H9 (cell line): ENCODE data around the gene LMO1. TPM values are rescaled to one million over a fixed set of nuclear protein-coding genes. Genes with fewer than 3 reads are reported as not detected.

ENCODE experiments used
- DNase-seq: peaks from one replicate; pipeline ENCODE4 v3.0.0-alpha.2; 2017
- H2AFZ ChIP-seq: one replicate; pipeline ENCODE4 v1.6.1; 2013; ENCODE audit warnings: mild to moderate bottlenecking, low read length, control low read depth, moderate library complexity
- H2AK5ac ChIP-seq: 2 replicates; pipeline ENCODE4 v1.6.1; 2013; ENCODE audit warnings: low read length, control low read depth, mixed read lengths; ENCODE audit not compliant: insufficient read length
- H2BK120ac ChIP-seq: one replicate; pipeline ENCODE4 v1.6.1; 2013; ENCODE audit warnings: low read depth, mild to moderate bottlenecking, low read length, control low read depth, inconsistent platforms; ENCODE audit not compliant: poor library complexity, severe bottlenecking
- H2BK12ac ChIP-seq: 2 replicates; pipeline ENCODE4 v1.6.1; 2013; ENCODE audit warnings: low read length, control low read depth, mixed read lengths, low read depth; ENCODE audit not compliant: insufficient read length
- H2BK15ac ChIP-seq: 2 replicates; pipeline ENCODE4 v1.6.1; 2013; ENCODE audit warnings: low read depth, low read length, control low read depth
- H2BK20ac ChIP-seq: one replicate; pipeline ENCODE4 v1.6.1; 2013; ENCODE audit warnings: low read depth, mild to moderate bottlenecking, low read length, control low read depth, inconsistent platforms; ENCODE audit not compliant: poor library complexity, severe bottlenecking
- H2BK5ac ChIP-seq: 2 replicates; pipeline ENCODE4 v1.6.1; 2013; ENCODE audit warnings: low read length, control low read depth, mixed read lengths; ENCODE audit not compliant: insufficient read length
- H3K14ac ChIP-seq: 2 replicates; pipeline ENCODE4 v1.6.1; 2013; ENCODE audit warnings: low read length, control low read depth; ENCODE audit not compliant: insufficient read depth
- H3K18ac ChIP-seq: 2 replicates; pipeline ENCODE4 v1.6.1; 2013; ENCODE audit warnings: low read depth, mild to moderate bottlenecking, mixed read lengths, low read length, control low read depth; ENCODE audit not compliant: insufficient read length
- H3K23ac ChIP-seq: 2 replicates; pipeline ENCODE4 v1.6.1; 2013; ENCODE audit warnings: low read length, control low read depth, mixed read lengths, low read depth; ENCODE audit not compliant: insufficient read length
- H3K23me2 ChIP-seq: 2 replicates; pipeline ENCODE4 v1.6.1; 2013; ENCODE audit warnings: low read depth, mild to moderate bottlenecking, mixed read lengths, low read length, control low read depth; ENCODE audit not compliant: insufficient read length, poor library complexity, severe bottlenecking
- H3K27ac ChIP-seq: 2 replicates; pipeline ENCODE4 v1.5.1; 2013; ENCODE audit warnings: low read length, control low read depth, mixed read lengths, low read depth; ENCODE audit not compliant: insufficient read length
- H3K27me3 ChIP-seq: 2 replicates; pipeline ENCODE4 v1.6.1; 2013; ENCODE audit warnings: low read length, control low read depth, inconsistent platforms; ENCODE audit not compliant: insufficient read depth
- H3K4ac ChIP-seq: 2 replicates; pipeline ENCODE4 v1.6.1; 2013; ENCODE audit warnings: low read depth, mild to moderate bottlenecking, control low read depth, inconsistent platforms, low read length, moderate library complexity
- H3K4me1 ChIP-seq: 2 replicates; pipeline ENCODE4 v1.6.1; 2013; ENCODE audit warnings: low read length, control low read depth, inconsistent platforms; ENCODE audit not compliant: insufficient read depth
- H3K4me2 ChIP-seq: 2 replicates; pipeline ENCODE4 v1.6.1; 2013; ENCODE audit warnings: low read length, control low read depth, mixed read lengths; ENCODE audit not compliant: insufficient read length, insufficient read depth
- H3K56ac ChIP-seq: 2 replicates; pipeline ENCODE4 v1.6.1; 2013; ENCODE audit warnings: low read depth, mild to moderate bottlenecking, mixed read lengths, low read length, control low read depth; ENCODE audit not compliant: insufficient read length
- H3K79me1 ChIP-seq: 2 replicates; pipeline ENCODE4 v1.6.1; 2013; ENCODE audit warnings: low read depth, mild to moderate bottlenecking, moderate library complexity, low read length, control low read depth, inconsistent platforms; ENCODE audit not compliant: insufficient read depth, poor library complexity, severe bottlenecking
- H3K79me2 ChIP-seq: 2 replicates; pipeline ENCODE4 v1.6.1; 2013; ENCODE audit warnings: low read length, control low read depth, inconsistent platforms; ENCODE audit not compliant: insufficient read depth
- H3K9ac ChIP-seq: 2 replicates; pipeline ENCODE4 v1.6.1; 2013; ENCODE audit warnings: low read length, control low read depth, mixed read lengths; ENCODE audit not compliant: insufficient read length; ENCODE audit errors: extremely low read depth
- H3K9me3 ChIP-seq: one replicate; pipeline ENCODE4 v1.6.1; 2013; ENCODE audit warnings: low read depth, low read length, inconsistent platforms; ENCODE audit not compliant: control insufficient read depth
- H3T11ph ChIP-seq: one replicate; pipeline ENCODE4 v1.6.1; 2013; ENCODE audit warnings: mild to moderate bottlenecking, low read length, control low read depth, inconsistent platforms
- H4K20me1 ChIP-seq: one replicate; pipeline ENCODE4 v1.6.1; 2013; ENCODE audit not compliant: control insufficient read depth, insufficient read length, insufficient read depth
- H4K5ac ChIP-seq: 2 replicates; pipeline ENCODE4 v1.6.1; 2013; ENCODE audit warnings: low read depth, mild to moderate bottlenecking, mixed read lengths, low read length, control low read depth; ENCODE audit not compliant: insufficient read length
- H4K8ac ChIP-seq: replicated peaks from 2 replicates; pipeline ENCODE4 v1.6.1; 2013; ENCODE audit warnings: low read length, control low read depth, mixed read lengths, low read depth; ENCODE audit not compliant: insufficient read length
- H4K91ac ChIP-seq: 2 replicates; pipeline ENCODE4 v1.6.1; 2013; ENCODE audit warnings: low read depth, mild to moderate bottlenecking, moderate library complexity, mixed read lengths, low read length, control low read depth; ENCODE audit not compliant: insufficient read length
- H3K27ac Mint-ChIP-seq, 3 experiments: 2 replicates in 2 of 3; 3 replicates in 1 of 3; pipeline ENCODE4 v1.8.0; 2020 to 2021; ENCODE audit warnings: mixed read lengths in 3 of 3, mild to moderate bottlenecking in 1 of 3, moderate library complexity in 1 of 3
- H3K27me3 Mint-ChIP-seq: 2 replicates; pipeline ENCODE4 v1.8.0; 2021; ENCODE audit warnings: low read depth, mild to moderate bottlenecking, moderate library complexity, mixed read lengths
- H3K36me3 Mint-ChIP-seq, 3 experiments: 2 replicates in 2 of 3; 3 replicates in 1 of 3; pipeline ENCODE4 v1.8.0; 2020 to 2021; ENCODE audit warnings: low read depth in 3 of 3, mixed read lengths in 3 of 3; ENCODE audit not compliant: insufficient read depth in 1 of 3
- H3K4me1 Mint-ChIP-seq, 2 experiments: 2 replicates each; pipeline ENCODE4 v1.8.0; 2020; ENCODE audit warnings: mixed read lengths in 2 of 2
- H3K4me3 Mint-ChIP-seq, 2 experiments: 2 replicates in 1 of 2; 3 replicates in 1 of 2; pipeline ENCODE4 v1.8.0; 2020 to 2021; ENCODE audit warnings: mild to moderate bottlenecking in 2 of 2, mixed read lengths in 2 of 2, moderate library complexity in 1 of 2
- H3K9me3 Mint-ChIP-seq, 2 experiments: 2 replicates in 1 of 2; 3 replicates in 1 of 2; pipeline ENCODE4 v1.8.0; 2020; ENCODE audit warnings: mild to moderate bottlenecking in 2 of 2, mixed read lengths in 2 of 2, moderate library complexity in 1 of 2
- CTCF ChIP-seq: fragments of 200-600 bp; sonication (generic); conservative IDR thresholded peaks from 3 replicates; pipeline ENCODE4 v1.8.0; 2021; ENCODE audit warnings: antibody characterized with exemption, mild to moderate bottlenecking
- WGBS: extraction: QIAGEN DNeasy Blood & Tissue Kit; methylation state at CpG from one replicate; pipeline ENCODE4 v1.1.7; 2013; ENCODE audit warnings: missing lambda C conversion rate, low lambda C conversion rate, mixed read lengths; ENCODE audit not compliant: insufficient read length; ENCODE audit errors: extremely low coverage; 5-methylcytosine and 5-hydroxymethylcytosine counted together
- total RNA-seq: library from RNA; stranded (reverse); gene quantifications from 2 replicates; pipeline ENCODE4 v1.2.1, GENCODE V29; 2021

Gene LMO1
- total RNA-seq, 1 experiment from 2014 or later, result 0.50 TPM

DNA sequence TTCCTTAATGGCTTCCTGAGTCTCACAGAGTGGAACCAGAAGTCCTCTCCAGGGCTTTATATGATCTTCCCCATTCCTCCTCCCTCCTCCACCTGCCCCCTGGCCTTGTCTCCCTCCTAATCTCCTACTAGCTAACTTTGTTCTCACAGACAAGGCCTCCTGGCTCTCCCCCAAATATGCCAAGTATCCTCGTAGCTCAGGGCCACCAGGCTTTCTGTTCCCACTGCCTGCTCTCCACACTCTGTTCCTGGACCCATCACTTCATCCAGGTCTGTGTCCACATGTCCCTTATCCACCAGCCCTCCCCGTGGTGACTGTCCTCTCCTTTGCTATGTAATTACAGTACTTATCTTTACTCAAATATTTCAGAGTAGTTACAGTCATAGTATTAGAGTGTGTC lies 23.2 kb upstream of the LMO1 start:
- H3K9ac ChIP-seq, result no peak overlapping the region
- H3K4me1 Mint-ChIP-seq, result peaks cover 11 to 31% of the 10 kb centered on the region in 2 experiments

More for the DNA sequence above, 23.2 kb upstream of the LMO1 start:
- TF ChIP-seq CTCF, result no peak
- H3K79me2 ChIP-seq, result no peaks in the 10 kb centered on the region
- H3K23me2 ChIP-seq, result peaks cover 8% of the 10 kb centered on the region
- H4K20me1 ChIP-seq, result no peaks in the 10 kb centered on the region
- H2BK120ac ChIP-seq, result no peak overlapping the region
- H3K18ac ChIP-seq, result no peak overlapping the region
- no peak overlapping the region for H3T11ph ChIP-seq
- H3K56ac ChIP-seq, result no peak overlapping the region
- H2BK5ac ChIP-seq, result no peak overlapping the region
- no peak overlapping the region for H3K4me2 ChIP-seq
- Mint-ChIP-seq H3K27ac (no peak overlapping the region), H3K9me3 (no peaks in the 10 kb centered on the region; a peak in 1 of 5 replicates), H3K4me3 (no peak overlapping the region), H3K27me3 (peaks cover 16% of the 10 kb centered on the region), H3K36me3 (no peaks in the 10 kb centered on the region)
- H2BK15ac ChIP-seq, result no peak overlapping the region
- H4K8ac ChIP-seq, result no peak overlapping the region
- H3K27me3 ChIP-seq, result no peaks in the 10 kb centered on the region; the same call in 1 of the 2 replicates
- no peak overlapping the region for H2BK12ac ChIP-seq
- no peak overlapping the region for H3K27ac ChIP-seq
- peak; percentile 9 for DNase-seq
- H2AK5ac ChIP-seq, result no peak overlapping the region
- H4K91ac ChIP-seq, result no peak overlapping the region
- H3K79me1 ChIP-seq, result no peaks in the 10 kb centered on the region
- no peak overlapping the region for H2AFZ ChIP-seq
- H3K4me1 ChIP-seq, result no peaks in the 10 kb centered on the region; the same call in 1 of the 2 replicates
- WGBS, result no CpG with 5 or more reads among the region's 2 CpGs
- no peak overlapping the region for H3K23ac ChIP-seq
- no peak overlapping the region for H4K5ac ChIP-seq
- H2BK20ac ChIP-seq, result no peak overlapping the region
- no peaks in the 10 kb centered on the region for H3K9me3 ChIP-seq
- H3K4ac ChIP-seq, result no peak overlapping the region
- no peak overlapping the region for H3K14ac ChIP-seq
